Memory B cell (primary cell): ENCODE results near the gene H6PD.

ENCODE experiments used
- ATAC-seq: fragments of 150-1000 bp; cut with Tn5 transposase; 2 replicates; pipeline ENCODE4 v1.10.0; 2021; ENCODE audit warnings: low read depth, mild to moderate bottlenecking, moderate library complexity
- DNase-seq, 2 donors: peaks; one replicate each; pipeline ENCODE4 v3.0.0; 2022; ENCODE audit warnings: low spot score in 2 of 2
- H3K27ac Mint-ChIP-seq: one replicate; pipeline ENCODE4 v1.8.0; 2022; ENCODE audit warnings: mild to moderate bottlenecking, moderate library complexity, mixed read lengths
- H3K27me3 Mint-ChIP-seq: one replicate; pipeline ENCODE4 v1.8.0; 2022; ENCODE audit warnings: mixed read lengths
- H3K36me3 Mint-ChIP-seq: one replicate; pipeline ENCODE4 v1.8.0; 2022; ENCODE audit warnings: mild to moderate bottlenecking, mixed read lengths
- H3K4me1 Mint-ChIP-seq: one replicate; pipeline ENCODE4 v1.8.0; 2022; ENCODE audit warnings: mixed read lengths
- H3K4me3 Mint-ChIP-seq: one replicate; pipeline ENCODE4 v1.8.0; 2022; ENCODE audit warnings: mild to moderate bottlenecking, moderate library complexity, mixed read lengths
- H3K9me3 Mint-ChIP-seq: one replicate; pipeline ENCODE4 v1.8.0; 2022; ENCODE audit warnings: mixed read lengths

H6PD gene

DNA sequence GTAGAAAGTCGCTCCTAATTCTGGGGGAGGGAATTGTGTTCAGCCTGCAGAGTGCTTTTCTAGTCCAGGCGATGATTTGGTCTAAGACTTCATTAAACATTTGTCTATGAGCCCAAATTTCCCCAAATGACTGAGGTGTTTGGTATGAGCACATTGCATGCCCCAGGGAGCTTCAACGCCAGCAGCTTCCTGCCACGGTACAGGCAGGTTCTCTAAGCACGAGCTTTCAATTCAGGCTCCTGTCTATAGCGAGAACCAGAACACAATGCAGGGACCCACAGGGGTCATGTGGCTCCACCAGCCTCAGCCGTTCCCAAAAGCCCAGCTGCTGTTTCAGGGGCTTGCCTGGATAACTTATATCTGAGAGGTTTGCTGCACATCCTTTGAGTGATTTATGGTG lies 34.1 kb upstream of the H6PD start:
- DNase-seq (no peak), ATAC-seq (peak; percentile 57)
- no peak overlapping the region for H3K27ac Mint-ChIP-seq
- no peaks in the 10 kb centered on the region for H3K36me3 Mint-ChIP-seq
- H3K4me3 Mint-ChIP-seq, result no peak overlapping the region
- H3K27me3 Mint-ChIP-seq, result peaks cover 33% of the 10 kb centered on the region
- H3K4me1 Mint-ChIP-seq, result peaks cover 24% of the 10 kb centered on the region
- no peaks in the 10 kb centered on the region for H3K9me3 Mint-ChIP-seq

DNA sequence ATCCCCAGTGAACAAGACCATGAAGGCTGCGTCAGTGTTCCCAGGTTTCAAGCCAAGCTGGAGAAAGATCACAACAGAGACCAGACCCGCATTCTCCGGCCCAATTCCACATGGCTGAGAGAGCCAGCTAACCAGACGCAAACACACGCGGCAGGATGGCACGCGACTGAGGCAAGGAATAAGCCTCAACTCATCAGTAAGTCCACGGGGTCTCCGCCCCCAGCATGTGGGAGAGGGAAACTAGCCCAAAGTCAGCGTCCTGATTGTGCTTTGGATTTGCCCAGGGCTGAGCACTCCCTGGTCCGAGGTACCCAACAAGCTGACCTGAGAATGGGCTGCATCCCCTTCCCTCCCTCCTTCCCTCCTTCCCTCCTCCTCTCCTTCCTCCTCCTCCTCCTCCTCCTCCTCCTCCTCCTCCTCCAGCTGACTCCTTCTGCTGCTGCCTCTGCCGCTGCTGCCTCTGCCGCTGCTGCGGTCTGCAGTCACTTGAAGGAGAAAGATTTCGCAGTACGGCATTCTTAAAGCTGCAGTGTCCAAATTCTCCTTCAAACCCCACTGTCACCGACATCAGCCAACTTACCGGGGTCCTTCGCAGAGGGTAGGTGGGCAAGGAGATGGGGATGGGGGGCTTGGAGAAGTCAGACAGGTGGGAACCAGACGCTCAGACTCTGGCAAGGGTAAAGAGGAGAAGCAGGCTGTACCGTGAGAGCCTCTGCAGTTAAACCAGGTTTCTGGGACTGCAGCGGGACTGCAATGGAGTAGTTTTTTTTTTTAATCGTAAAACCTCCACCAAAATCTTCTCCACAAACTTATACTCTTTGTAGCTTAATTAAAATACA lies 33.0 kb upstream of the H6PD start:
- Mint-ChIP-seq H3K36me3 (no peaks in the 10 kb centered on the region), H3K4me1 (peaks cover 18% of the 10 kb centered on the region), H3K27me3 (peaks cover 36% of the 10 kb centered on the region), H3K4me3 (peak overlapping the region; percentile 57), H3K27ac (no peak overlapping the region), H3K9me3 (no peaks in the 10 kb centered on the region)
- ATAC-seq (peak; percentile 27), DNase-seq (no peak)

DNA sequence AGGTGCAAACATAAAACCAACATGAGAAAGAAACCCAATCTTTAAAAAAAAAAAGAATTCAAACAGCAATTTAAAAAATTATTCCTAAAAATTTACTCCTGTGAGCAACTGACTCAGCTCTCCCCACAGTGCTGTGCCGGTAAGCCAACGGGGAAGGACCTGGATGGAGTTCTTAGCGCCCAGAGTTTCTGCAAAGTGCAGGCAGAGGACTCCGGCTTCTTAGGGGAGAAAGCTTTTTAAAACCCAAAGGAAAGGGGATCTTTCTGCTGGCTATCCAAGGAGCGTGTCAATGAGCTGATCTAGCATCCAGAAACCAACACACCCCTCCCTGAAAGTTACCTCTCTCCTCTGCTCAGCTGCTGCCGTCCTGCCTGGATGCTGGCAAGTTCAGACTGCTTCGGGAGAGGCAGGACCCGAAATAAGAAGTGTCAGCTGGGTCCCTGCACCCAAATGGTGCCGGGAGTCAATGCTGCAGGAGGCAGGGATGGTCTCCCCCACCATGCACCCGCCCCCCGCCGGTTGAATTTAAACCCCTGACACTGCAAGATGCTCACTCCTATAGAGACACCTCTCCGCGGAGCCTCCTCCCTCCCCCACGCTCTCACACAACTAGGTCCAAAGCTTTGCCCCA lies 32.2 kb upstream of the H6PD start:
- no peak for DNase-seq
- peaks cover 39% of the 10 kb centered on the region for H3K27me3 Mint-ChIP-seq
- no peaks in the 10 kb centered on the region for H3K36me3 Mint-ChIP-seq
- no peak overlapping the region for H3K4me3 Mint-ChIP-seq
- H3K4me1 Mint-ChIP-seq, result peaks cover 16% of the 10 kb centered on the region
- no peak overlapping the region for H3K27ac Mint-ChIP-seq
- no peak for ATAC-seq
- no peaks in the 10 kb centered on the region for H3K9me3 Mint-ChIP-seq

DNA sequence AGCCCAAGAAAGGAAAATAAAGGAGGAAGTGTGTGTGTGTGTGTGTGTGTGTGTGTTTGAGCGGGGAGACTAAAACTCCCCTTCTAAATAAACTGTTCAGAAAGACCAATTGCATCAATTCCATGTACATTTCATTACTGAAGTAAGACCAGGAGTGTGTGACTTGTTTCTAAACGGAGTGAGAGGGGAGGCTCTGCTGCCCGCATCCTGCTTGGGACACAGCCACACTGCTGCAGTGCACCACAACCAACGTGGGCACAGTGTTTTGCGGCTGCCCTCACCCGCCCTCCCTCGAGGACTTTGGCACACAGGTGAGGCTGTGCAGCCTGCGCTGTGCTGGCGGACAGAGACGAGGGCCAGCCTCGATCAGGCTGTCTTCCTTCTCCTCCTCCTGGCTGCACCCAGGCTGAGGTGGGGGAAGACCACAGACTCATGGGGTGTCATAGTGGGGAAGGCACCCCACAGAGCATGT lies 31.0 kb upstream of the H6PD start:
- ATAC-seq (no peak), DNase-seq (no peak)
- H3K27me3 Mint-ChIP-seq, result peaks cover 36% of the 10 kb centered on the region
- no peaks in the 10 kb centered on the region for H3K9me3 Mint-ChIP-seq
- H3K27ac Mint-ChIP-seq, result no peak overlapping the region
- H3K36me3 Mint-ChIP-seq, result no peaks in the 10 kb centered on the region
- peaks cover 14% of the 10 kb centered on the region for H3K4me1 Mint-ChIP-seq
- no peak overlapping the region for H3K4me3 Mint-ChIP-seq

DNA sequence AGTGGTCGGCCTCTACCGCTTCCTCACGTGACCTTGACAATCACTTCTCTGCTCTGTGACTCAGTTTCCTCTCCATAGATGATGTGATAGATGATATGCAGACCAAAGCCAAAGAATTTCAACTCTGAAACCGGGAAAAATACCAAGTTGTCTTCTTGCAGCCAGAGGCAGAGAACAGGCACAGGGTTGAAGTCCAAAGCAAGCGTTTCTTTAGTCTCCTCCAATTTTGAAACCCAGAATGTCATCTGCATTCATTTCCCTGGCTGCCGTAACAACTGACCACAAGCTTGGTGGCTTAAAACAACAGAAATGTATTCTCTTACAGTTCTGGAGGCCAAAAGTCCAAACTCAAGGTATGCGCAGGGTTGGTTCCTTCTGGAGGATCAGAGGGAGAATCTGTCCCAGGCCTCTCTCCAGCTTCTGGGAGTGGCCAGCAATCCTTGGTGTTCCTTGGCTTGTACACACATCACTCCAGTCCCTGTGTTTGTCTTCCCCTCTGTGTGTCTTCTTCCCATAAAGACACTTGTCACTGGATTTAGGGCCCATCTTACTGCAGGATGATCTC lies 30.3 kb upstream of the H6PD start:
- H3K36me3 Mint-ChIP-seq, result no peaks in the 10 kb centered on the region
- H3K27me3 Mint-ChIP-seq, result peaks cover 33% of the 10 kb centered on the region
- no peak overlapping the region for H3K27ac Mint-ChIP-seq
- no peak overlapping the region for H3K4me3 Mint-ChIP-seq
- no peak for ATAC-seq
- no peak for DNase-seq
- peaks cover 13% of the 10 kb centered on the region for H3K4me1 Mint-ChIP-seq
- no peaks in the 10 kb centered on the region for H3K9me3 Mint-ChIP-seq

DNA sequence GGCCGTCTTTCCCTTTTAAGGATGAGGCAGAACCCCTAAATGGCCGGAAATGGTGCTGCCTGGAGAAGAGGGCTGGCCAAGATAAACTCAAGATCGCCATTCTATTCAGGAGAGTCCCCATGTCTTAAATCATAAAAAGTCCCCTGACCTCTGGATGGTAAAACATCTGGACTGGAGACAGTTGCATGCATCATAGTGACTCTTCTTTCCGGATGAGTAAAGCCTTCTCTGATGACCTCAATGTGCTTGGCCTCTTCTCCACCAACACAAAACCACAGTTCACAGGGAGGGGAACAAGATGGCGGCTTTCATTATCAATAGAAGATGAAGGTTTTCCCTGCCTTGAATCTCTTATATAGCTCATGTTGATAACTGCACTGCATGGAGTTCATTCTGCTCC lies 27.5 kb upstream of the H6PD start:
- no peak overlapping the region for H3K27ac Mint-ChIP-seq
- H3K4me1 Mint-ChIP-seq, result peaks cover 2% of the 10 kb centered on the region
- H3K4me3 Mint-ChIP-seq, result no peak overlapping the region
- H3K27me3 Mint-ChIP-seq, result peaks cover 35% of the 10 kb centered on the region
- DNase-seq, result no peak
- no peak for ATAC-seq
- H3K36me3 Mint-ChIP-seq, result no peaks in the 10 kb centered on the region
- H3K9me3 Mint-ChIP-seq, result no peaks in the 10 kb centered on the region

DNA sequence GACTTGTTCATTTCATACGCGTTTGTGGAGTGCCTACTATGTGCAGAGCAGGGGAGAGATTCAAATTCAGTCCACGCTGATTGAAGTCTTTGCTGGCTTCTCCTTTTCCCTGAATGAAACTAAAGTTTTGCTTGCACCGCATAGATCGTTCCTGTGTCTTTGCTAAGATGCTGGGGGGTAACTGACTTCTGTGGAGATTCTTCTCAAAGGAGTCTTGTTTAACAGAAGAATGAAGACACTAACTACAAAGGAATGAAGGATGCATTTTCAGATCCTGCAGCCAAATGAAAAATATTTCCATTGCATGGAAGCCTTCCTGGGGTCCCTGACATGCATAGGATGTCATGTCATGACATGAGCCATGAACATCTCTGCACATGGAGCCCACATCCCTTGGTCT lies 26.9 kb upstream of the H6PD start:
- DNase-seq (no peak), ATAC-seq (no peak)
- Mint-ChIP-seq H3K27ac (no peak overlapping the region), H3K36me3 (no peaks in the 10 kb centered on the region), H3K27me3 (peaks cover 33% of the 10 kb centered on the region), H3K4me3 (no peak overlapping the region), H3K4me1 (peaks cover 2% of the 10 kb centered on the region), H3K9me3 (no peaks in the 10 kb centered on the region)

DNA sequence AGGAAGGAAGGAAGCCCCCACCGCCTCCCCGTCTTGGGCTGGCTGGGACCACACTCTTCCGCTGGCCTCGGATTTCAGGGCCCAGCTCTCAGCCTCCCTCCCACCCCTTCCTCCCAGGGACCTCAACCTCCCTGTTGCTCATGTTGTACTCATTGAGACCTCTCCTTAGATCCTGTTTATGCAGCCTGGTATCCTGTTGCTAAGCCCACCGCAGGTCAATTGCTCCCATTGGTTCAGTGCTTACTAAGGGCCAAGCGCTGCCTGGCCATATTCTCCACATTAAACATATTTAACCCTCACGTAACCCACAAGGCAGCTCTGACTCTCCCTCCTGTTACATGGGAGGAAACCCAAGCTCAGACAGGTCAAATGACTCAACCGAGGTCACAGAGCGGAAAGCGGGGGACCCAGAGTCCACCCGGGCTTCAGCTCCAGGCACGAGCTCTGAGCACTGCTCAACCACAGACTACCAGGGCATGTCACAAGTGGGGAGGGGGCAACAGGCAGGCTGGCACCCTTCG lies 23.2 kb upstream of the H6PD start:
- no peak overlapping the region for H3K4me3 Mint-ChIP-seq
- DNase-seq (no peak), ATAC-seq (no peak)
- H3K27ac Mint-ChIP-seq, result no peak overlapping the region
- no peaks in the 10 kb centered on the region for H3K9me3 Mint-ChIP-seq
- no peaks in the 10 kb centered on the region for H3K36me3 Mint-ChIP-seq
- H3K4me1 Mint-ChIP-seq, result no peaks in the 10 kb centered on the region
- H3K27me3 Mint-ChIP-seq, result peaks cover 21% of the 10 kb centered on the region

DNA sequence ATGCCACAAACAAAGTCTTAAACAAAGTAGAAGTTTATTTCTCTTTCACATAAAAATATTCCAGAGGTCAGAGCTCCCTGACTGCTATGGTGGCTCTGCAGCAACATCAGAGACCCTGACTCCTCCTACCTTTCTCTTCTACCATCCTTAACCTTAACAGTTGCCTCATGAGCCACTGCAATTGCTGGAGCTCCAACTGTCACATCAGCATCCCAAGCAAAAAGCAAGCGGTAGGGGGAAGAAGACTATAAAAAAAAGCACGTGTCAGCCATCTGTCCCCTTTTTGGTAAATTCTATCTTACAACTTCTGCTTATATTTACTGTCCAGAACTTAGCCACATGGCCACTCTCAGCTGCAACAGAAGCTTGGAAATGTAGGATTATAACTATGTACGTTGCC lies 21.8 kb upstream of the H6PD start:
- Mint-ChIP-seq H3K4me1 (no peaks in the 10 kb centered on the region), H3K36me3 (no peaks in the 10 kb centered on the region), H3K27ac (no peak overlapping the region), H3K4me3 (no peak overlapping the region), H3K27me3 (peaks cover 15% of the 10 kb centered on the region), H3K9me3 (no peaks in the 10 kb centered on the region)
- no peak for DNase-seq
- no peak for ATAC-seq

DNA sequence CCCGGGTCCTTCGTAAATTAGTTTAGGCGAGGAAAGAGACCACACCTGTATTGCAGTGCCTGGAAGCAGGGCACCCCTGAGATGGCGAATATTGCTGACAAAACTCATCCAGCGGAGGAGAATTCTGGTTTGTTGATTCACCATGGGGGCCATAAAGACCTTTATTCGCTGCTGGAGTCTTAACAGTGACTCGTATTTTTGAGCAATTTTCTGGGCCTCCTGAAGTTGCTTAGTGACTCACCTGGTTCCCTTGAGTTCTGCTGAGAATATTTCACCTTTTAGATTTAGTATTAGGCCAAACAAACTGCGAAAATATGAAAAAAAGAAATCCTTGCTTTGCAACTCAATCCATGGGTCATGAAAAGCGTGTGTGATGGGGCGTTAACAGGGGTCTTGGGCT lies 20.6 kb upstream of the H6PD start:
- peaks cover 2% of the 10 kb centered on the region for H3K9me3 Mint-ChIP-seq
- ATAC-seq (no peak), DNase-seq (no peak)
- no peaks in the 10 kb centered on the region for H3K4me1 Mint-ChIP-seq
- H3K27ac Mint-ChIP-seq, result no peak overlapping the region
- no peaks in the 10 kb centered on the region for H3K36me3 Mint-ChIP-seq
- no peak overlapping the region for H3K4me3 Mint-ChIP-seq
- peaks cover 15% of the 10 kb centered on the region for H3K27me3 Mint-ChIP-seq

DNA sequence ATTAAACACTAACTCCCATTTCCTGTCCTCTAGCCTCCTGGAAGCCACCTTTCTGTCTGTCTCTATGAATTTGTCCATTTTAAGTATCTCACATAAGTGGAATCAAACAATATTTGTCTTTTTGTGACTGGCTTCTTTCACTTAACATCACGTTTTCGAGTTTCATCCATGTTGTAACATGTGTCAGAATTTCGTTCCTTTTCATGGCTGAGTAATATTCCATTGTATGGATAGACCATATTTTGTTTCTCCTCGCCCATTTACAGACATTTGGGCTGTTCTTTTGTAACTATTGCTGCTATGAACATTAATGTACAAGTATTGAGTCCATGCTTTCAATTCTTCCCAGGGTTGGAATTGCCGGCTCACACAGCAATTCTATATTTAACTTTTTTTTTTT lies 15.7 kb upstream of the H6PD start:
- Mint-ChIP-seq H3K4me3 (no peak overlapping the region), H3K4me1 (no peaks in the 10 kb centered on the region), H3K27ac (no peak overlapping the region), H3K36me3 (peaks cover 4% of the 10 kb centered on the region), H3K27me3 (peaks cover 12% of the 10 kb centered on the region), H3K9me3 (peaks cover 7% of the 10 kb centered on the region)
- ATAC-seq (no peak), DNase-seq (no peak)

DNA sequence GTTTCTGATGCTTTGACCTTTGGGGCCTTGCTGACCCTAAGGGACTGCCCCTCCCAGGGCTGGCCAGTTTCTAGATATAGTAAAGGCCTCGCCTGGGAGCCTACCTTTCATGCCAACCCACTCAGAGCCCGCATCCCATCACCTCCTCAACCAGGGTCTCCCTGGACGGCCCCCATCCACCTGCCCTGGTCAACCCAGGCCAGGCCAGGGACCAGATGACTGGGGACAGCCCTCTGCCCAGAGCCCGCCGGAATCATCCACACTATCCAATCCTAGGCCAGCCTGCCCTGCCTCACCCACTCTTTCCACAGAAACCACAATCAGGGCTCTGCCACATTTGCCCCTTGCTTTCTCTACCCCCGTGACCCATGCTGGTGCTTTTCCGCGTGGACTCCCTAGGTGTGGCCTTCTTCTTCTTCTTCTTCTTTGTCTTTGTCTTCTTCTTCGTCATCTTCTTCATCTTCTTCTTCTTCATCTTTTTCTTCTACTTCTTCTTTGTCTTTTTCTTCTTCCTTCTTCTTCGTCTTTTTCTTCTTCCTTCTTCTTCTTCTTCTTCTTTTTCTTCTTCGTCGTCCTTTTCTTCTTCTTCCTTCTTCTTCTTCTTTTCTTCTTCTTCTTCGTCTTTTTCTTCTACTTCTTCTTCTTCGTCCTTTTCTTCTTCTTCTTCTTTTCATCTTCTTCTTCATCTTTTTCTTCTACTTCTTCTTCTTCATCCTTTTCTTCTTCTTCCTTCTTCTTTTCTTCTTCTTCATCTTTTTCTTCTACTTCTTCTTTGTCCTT lies 11.5 kb upstream of the H6PD start:
- Mint-ChIP-seq H3K27ac (no peak overlapping the region), H3K9me3 (peaks cover 7% of the 10 kb centered on the region), H3K4me1 (no peaks in the 10 kb centered on the region), H3K36me3 (peaks cover 4% of the 10 kb centered on the region), H3K4me3 (no peak overlapping the region), H3K27me3 (peaks cover 14% of the 10 kb centered on the region)
- no peak for ATAC-seq
- DNase-seq, result no peak

DNA sequence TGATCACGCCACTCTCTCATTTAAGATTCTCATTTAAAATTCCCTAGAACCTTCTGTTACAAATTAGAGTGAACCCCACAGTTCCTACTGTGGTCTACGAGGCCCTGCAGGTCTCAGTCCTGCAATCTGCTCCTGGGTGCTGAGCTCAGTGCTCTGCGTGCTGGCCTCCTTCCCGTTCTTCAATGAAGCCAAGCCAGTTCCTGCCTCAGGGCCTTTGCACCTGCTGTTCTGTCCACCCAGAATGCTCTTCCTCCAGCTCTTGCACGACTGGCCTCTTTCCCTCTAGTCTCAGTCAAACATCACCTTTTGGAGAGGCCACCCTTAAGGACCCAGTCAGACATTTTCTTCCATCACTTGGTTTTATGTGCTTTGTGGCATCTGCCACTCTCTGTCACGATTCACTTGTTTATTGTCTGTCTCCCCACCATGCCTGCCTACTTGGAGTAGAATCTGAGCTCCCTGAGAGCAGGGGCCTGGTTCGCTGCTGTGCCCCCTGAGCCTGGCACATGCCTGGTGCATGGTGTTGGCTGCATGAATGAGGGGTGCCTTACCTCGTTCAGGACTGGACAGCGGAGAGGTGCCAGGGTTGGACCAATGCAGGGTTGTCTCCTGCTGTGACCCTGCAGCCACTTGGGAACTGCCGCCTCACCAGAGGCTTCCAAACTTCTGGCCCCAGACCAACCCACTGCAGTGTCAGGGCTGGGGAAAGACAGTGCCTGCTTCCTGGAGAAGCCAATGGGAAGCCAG lies 9.7 kb upstream of the H6PD start:
- DNase-seq (no peak), ATAC-seq (no peak)
- peaks cover 12% of the 10 kb centered on the region for H3K27me3 Mint-ChIP-seq
- H3K27ac Mint-ChIP-seq, result no peak overlapping the region
- peaks cover 4% of the 10 kb centered on the region for H3K36me3 Mint-ChIP-seq
- H3K4me1 Mint-ChIP-seq, result no peaks in the 10 kb centered on the region
- peaks cover 5% of the 10 kb centered on the region for H3K9me3 Mint-ChIP-seq
- no peak overlapping the region for H3K4me3 Mint-ChIP-seq
